Skeletal muscle satellite cell (primary cell): ENCODE data around the gene CHIC2. TPM values are rescaled to one million over a fixed set of nuclear protein-coding genes. Genes with fewer than 3 reads are reported as not detected.
"Not testable (repeated sequence)": the region's sequence is repeated elsewhere in the genome, so short reads cannot be mapped to it uniquely, and the experiment has no call there.

Source experiments
- H3K27me3 ChIP-seq: 2 replicates; pipeline ENCODE4 v1.7.0; 2013; ENCODE audit warnings: low read length; ENCODE audit not compliant: control insufficient read depth, insufficient read depth
- H3K36me3 ChIP-seq: 2 replicates; pipeline ENCODE4 v1.7.0; 2013; ENCODE audit warnings: mild to moderate bottlenecking, control low read depth, low read length; ENCODE audit not compliant: insufficient read depth
- H3K4me1 ChIP-seq: 2 replicates; pipeline ENCODE4 v1.7.0; 2013; ENCODE audit warnings: low read length; ENCODE audit not compliant: control insufficient read depth, insufficient read depth
- H3K4me2 ChIP-seq: 2 replicates; pipeline ENCODE4 v1.7.0; 2013; ENCODE audit warnings: mild to moderate bottlenecking, low read length
- H3K4me3 ChIP-seq: 2 replicates; pipeline ENCODE4 v1.7.0; 2013; ENCODE audit warnings: low read length
- H3K9ac ChIP-seq: 2 replicates; pipeline ENCODE4 v1.7.0; 2013; ENCODE audit warnings: mild to moderate bottlenecking, low read depth, low read length, moderate library complexity
- H3K9me3 ChIP-seq: replicated peaks from 2 replicates; pipeline ENCODE4 v1.7.0; 2013; ENCODE audit warnings: mild to moderate bottlenecking, control low read depth, low read length
- total RNA-seq: library from RNA; depleted of rRNA; stranded (reverse); fragments of >200 nt; gene quantifications from 2 replicates; pipeline ENCODE4 v1.2.3, GENCODE V29; 2012; rRNA removed

Gene CHIC2
- 35.2 and 49.1 TPM in 2 replicates for total RNA-seq

DNA sequence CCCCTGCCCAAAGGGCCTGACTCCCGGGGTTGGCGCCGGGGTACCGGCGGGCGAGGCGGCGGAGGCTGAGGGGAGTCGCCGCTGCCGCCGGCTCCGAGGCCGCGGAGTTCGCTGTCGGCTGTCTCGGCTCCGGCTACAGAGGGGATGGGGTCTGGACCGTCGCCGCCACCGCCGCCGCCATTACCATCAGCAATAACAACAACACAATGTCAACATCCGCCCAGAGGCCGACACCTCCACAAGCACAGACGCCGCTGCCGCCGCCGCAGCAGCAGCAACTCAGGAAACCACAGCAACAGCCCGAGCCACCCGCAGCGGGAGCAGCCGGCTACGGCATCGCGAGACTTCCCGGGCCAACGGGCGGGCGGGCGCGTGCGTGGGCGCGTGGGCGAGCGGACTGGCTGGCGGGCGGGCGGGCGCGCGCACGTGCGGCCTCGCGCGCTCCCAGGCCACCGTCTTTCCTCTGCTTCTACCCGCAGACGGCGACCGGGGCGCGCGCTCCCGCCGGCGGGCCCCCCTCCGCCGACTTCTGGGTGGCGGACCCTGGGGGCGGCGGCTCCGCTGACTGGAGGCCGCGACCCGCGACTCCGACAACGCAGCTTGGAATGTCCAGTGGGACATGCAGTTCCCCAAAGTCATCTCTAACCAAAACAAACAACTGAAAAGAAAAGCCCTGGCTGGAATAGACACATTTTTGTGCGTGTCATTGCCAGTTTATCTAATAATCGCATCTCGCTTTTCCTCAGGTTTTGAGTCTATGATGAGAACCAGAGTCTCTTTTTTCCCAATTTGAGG is at the start of gene CHIC2:
Gene CHIC2 (minus strand): TSS at position 289 of the 795 bp plus-strand sequence. CDS start 305 bp downstream, outside the sequence.
- no peaks in the 10 kb centered on the region for H3K27me3 ChIP-seq
- H3K9ac ChIP-seq = peak within 1 kb of the TSS; percentile 99
- H3K36me3 ChIP-seq = no peaks in the 10 kb centered on the region
- peak within 1 kb of the TSS; percentile 81 for H3K4me3 ChIP-seq
- H3K9me3 ChIP-seq = no peaks in the 10 kb centered on the region
- peaks cover 53% of the 10 kb centered on the region for H3K4me1 ChIP-seq
- H3K4me2 ChIP-seq = peak within 1 kb of the TSS; percentile 88

DNA sequence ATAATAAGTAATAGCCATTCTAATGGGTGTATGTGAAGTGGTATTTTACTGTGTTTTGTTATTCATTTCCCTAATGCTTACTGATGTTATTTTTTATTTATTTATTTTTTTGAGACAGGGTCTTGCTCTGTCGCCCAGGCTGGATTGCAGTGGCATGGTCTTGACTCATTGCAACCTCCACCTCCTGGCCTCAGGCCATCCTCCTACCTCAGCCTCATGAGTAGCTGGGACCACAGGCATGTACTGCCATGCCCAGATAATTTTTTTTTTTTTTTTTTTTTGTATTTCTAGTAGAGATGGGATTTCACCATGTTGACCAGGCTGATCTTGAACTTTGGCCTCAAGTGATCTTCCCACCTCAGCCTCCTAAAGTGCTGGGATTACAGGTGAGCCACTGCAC is 48.8 kb upstream of the CHIC2 start:
- not testable (repeated sequence) for H3K9me3 ChIP-seq

DNA sequence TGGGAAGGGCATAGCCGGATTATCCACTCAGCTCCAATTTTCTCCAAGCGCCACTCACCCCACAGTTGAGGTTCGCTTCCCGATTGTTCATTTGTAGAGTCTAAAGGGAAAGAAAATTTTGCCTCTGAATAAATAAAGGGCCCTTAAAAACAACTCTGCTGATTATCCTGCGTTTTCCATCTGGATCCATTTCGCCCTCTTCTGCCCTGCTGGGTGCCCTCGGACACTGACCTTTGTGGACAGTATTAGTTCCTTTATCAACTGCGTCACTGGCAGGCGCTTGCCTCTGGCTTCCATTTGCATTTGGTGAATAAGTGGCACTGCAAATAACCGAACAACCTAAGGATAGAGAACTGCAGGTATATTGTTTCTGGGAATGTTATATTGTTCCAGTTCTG is 45.6 kb upstream of the CHIC2 start:
- peaks cover 7% of the 10 kb centered on the region for H3K4me1 ChIP-seq
- H3K4me3 ChIP-seq = no peak overlapping the region
- no peak overlapping the region for H3K9ac ChIP-seq
- peaks cover 35% of the 10 kb centered on the region for H3K27me3 ChIP-seq
- H3K9me3 ChIP-seq = no peaks in the 10 kb centered on the region
- no peaks in the 10 kb centered on the region for H3K36me3 ChIP-seq
- H3K4me2 ChIP-seq = peak overlapping the region; percentile 55

More for the DNA sequence above, 48.8 kb upstream of the CHIC2 start:
- H3K4me2 ChIP-seq, H3K36me3 ChIP-seq, H3K4me1 ChIP-seq, H3K4me3 ChIP-seq, H3K9ac ChIP-seq: not testable (repeated sequence)
- H3K27me3 ChIP-seq = peaks cover 22% of the 10 kb centered on the region

DNA sequence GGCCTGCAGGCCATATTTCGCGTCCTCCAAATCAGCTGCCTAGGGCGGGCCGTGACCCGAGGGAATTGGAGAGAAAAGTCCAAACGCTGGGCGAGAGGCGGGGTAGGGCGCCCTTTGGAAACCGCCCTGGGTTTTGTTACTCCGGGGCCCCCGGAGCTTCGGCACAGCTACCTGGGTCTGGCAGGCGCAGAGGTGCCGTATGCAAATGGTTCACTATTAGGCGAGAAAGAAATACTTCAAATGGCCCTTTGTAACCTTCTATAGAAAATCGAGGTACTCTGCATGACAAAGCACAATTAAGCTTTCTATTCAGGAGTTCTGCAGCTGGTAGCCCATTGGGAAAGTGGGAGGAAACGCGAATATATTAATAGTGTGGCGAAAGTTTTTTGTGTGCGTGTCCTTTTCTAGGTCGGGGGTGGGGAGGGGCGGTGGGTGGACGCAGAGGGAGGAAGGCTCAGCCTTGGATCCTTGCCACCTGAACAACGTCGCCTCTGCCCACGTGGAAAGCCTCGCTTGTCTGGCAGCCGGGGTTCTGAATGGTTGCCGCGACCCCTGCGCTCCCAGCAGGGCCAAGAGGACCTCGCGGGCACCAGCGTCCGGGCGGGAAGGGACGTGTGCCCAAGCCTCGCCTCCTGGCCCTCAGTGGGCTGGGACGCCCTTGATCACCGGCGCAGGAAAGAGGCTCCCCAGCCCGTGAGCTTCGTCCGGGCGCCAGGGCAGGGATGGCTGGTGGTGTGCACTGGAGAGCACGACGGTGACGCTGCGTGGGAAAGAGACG is 45.0 kb upstream of the CHIC2 start:
- Histone ChIP-seq H3K9ac (no peak overlapping the region), H3K4me2 (peak overlapping the region; percentile 55), H3K9me3 (no peaks in the 10 kb centered on the region), H3K27me3 (peaks cover 38% of the 10 kb centered on the region), H3K36me3 (no peaks in the 10 kb centered on the region), H3K4me3 (peak overlapping the region; percentile 31), H3K4me1 (peaks cover 7% of the 10 kb centered on the region)

DNA sequence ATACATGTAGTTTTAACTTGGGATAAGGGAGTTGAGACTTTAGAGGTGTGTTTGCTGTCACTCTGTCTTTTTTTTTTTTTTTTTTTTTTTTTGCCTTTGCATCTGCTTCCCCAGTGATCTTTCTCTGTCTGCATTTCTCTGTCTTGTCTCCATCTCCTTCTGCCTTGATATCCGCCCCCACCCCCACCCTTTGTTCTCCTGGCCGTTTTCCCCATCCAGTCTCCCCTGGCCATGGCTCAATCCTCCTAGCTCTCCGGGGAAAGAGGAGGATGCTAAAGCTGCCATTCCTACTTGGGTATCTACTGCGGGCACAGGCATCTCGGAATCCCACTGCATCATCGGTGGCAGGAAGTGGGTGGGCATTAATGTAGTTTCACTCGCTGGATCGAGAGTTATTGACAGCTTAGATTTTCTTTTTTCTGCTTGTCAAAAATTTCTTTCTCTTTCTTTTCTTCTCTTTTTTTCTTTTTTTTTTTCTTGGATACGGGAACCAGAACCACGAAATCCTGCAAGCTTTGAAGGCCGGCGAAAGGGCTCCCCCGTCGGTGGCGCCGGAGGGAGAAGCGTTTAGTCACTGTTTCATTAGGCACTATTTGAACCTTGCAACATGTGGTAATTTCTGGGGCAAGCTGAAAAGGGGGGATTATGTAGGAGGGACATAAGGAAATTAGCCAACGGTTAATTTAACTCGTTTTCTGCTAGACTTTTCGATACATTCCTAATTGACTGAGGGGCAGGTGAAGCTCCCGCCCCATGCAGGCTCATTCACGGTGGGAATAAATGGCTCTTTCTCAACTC is 43.7 kb upstream of the CHIC2 start:
- peaks cover 41% of the 10 kb centered on the region for H3K27me3 ChIP-seq

DNA sequence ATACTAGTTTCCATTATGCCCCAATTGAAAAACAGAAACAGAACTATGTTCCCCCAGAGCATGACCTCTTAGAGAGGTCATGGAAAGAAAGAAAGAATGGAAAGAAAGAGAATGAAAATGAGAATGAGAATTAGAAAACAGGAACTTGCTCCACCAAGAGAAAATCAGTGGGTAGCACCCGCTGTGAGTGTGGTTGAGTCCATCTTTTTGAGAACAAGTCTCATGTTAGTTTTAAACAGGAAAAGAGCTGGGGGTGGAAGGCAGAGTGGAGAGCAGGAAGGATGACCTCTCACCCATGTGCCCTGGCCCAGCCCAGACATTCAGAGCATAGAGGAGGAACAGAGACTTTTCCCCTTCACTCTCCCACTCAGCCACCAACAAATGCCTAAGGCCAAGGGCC is 40.5 kb upstream of the CHIC2 start:
- H3K4me1 ChIP-seq = peaks cover 22% of the 10 kb centered on the region
- H3K4me3 ChIP-seq = no peak overlapping the region
- no peak overlapping the region for H3K9ac ChIP-seq
- no peak overlapping the region for H3K4me2 ChIP-seq
- H3K36me3 ChIP-seq = no peaks in the 10 kb centered on the region
- H3K27me3 ChIP-seq = peaks cover 64% of the 10 kb centered on the region
- H3K9me3 ChIP-seq = no peaks in the 10 kb centered on the region

More for the DNA sequence above, 43.7 kb upstream of the CHIC2 start:
- Histone ChIP-seq H3K36me3 (no peaks in the 10 kb centered on the region), H3K4me1 (peaks cover 12% of the 10 kb centered on the region), H3K9ac (no peak overlapping the region), H3K4me3 (no peak overlapping the region), H3K9me3 (no peaks in the 10 kb centered on the region), H3K4me2 (no peak overlapping the region)

DNA sequence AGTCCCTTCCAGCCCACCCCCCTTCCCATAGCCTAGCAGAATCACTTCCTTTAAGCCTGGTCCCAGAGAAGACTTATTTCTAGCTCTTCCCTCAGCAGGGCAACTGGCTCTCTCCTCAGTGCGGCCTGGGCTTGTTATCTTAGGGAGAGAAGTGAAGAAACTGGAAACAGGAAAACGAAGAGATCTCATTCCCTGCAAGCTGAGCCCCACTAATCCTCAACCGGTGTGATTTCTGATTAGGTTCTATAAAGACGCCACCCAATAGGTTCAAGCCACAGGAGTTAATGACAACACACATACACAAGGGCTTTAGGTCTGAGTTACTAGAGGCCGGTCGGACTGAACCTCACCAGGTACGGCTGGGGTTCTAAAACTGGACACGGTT is 38.8 kb upstream of the CHIC2 start:
- H3K27me3 ChIP-seq = peaks cover 67% of the 10 kb centered on the region
- peak overlapping the region; percentile 23 for H3K4me3 ChIP-seq
- H3K9me3 ChIP-seq = no peaks in the 10 kb centered on the region
- H3K4me2 ChIP-seq = peak overlapping the region; percentile 66
- no peak overlapping the region for H3K9ac ChIP-seq
- H3K4me1 ChIP-seq = peaks cover 24% of the 10 kb centered on the region
- no peaks in the 10 kb centered on the region for H3K36me3 ChIP-seq

DNA sequence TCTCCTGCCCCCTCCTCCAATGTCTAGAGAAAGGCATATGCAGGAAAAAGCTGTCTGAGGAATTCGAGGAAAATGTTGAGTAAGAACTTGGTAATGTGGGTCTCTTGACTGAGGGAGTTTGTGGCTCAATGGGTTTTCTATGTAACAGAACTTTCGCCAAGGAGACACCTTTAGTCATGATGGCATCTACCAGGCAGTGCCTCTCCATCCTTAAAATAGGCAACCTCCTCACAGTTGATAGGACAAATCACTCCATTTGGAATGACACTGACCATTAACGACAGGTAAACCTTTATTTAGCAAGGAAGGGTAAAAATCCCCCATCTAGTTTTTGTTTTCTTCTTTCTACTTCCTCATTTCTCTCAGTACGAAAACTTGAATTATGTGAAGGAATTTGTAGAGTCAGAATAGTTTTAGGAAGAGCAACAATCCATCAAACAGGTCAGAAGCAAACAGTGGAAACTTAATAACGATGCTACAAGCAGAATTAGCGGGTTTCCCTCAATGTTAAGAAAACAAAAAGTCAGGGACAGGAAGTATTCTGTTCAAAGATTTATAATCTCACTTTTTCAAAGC is 38.2 kb upstream of the CHIC2 start:
- Histone ChIP-seq H3K9ac (no peak overlapping the region), H3K36me3 (no peaks in the 10 kb centered on the region), H3K4me1 (peaks cover 24% of the 10 kb centered on the region), H3K4me3 (no peak overlapping the region), H3K27me3 (peaks cover 73% of the 10 kb centered on the region), H3K9me3 (no peaks in the 10 kb centered on the region), H3K4me2 (no peak overlapping the region)

DNA sequence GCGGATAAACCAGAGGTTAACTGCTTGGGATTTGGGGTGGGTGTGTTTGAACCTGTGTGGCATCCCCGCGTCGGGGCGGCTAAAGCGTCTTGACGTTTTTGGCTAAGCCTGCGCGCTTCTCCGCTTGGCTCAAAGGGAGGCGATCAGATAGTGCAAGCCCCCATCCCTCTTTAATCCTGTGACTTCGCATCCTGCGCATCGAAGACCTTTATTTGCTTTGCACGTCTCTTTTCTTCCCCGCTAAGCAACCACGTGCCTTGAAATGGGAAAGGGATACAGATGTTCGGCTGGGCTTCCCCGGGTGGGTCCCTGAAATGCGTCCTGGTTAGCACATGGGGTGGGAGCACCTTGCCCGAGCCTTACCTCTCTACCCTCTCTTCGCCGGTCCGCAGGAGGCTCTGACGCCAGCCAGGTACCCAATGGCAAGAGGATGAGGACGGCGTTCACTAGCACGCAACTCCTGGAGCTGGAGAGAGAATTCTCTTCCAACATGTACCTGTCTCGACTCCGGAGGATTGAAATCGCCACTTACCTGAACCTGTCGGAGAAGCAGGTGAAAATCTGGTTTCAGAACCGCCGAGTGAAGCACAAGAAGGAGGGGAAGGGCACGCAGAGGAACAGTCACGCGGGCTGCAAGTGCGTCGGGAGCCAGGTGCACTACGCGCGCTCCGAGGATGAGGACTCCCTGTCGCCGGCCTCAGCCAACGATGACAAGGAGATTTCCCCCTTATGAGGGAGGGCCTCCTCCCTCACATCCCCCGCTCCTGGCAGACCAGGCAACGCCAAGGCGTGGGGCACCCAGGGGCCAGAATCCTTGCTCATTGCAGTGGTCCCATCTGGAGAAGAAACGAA is 37.0 kb upstream of the CHIC2 start:
- Histone ChIP-seq H3K27me3 (peaks cover 80% of the 10 kb centered on the region), H3K4me1 (peaks cover 24% of the 10 kb centered on the region), H3K4me3 (peak overlapping the region; percentile 63)

DNA sequence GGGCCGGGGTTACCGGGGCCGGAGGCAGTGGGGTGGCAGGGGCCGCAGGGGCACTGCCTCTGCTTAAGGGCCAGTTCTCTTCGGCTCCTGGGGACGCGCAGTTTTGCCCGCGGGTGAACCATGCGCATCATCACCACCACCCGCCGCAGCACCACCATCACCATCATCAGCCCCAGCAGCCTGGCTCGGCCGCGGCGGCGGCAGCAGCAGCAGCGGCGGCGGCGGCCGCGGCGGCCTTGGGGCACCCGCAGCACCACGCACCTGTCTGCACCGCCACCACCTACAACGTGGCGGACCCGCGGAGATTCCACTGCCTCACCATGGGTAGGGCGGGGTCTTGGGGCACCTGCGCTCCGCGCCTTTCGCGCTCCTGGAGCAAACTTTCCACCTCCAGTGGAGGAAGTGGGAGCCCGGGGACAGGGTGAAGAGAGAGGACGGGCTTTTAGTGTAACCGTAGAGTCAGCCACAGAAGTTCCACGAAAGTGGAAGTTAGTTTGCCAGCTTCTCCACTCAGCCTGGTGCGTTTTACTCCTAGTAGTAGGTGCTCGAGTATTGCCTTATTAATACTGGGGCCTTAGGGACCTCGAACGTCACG is 36.3 kb upstream of the CHIC2 start:
- H3K9me3 ChIP-seq = no peaks in the 10 kb centered on the region
- H3K4me2 ChIP-seq = peak overlapping the region; percentile 92
- peaks cover 83% of the 10 kb centered on the region for H3K27me3 ChIP-seq
- peak overlapping the region; percentile 63 for H3K4me3 ChIP-seq
- no peaks in the 10 kb centered on the region for H3K36me3 ChIP-seq
- no peak overlapping the region for H3K9ac ChIP-seq
- peaks cover 24% of the 10 kb centered on the region for H3K4me1 ChIP-seq

More for the DNA sequence above, 37.0 kb upstream of the CHIC2 start:
- Histone ChIP-seq H3K36me3 (no peaks in the 10 kb centered on the region), H3K9me3 (no peaks in the 10 kb centered on the region), H3K9ac (no peak overlapping the region), H3K4me2 (peak overlapping the region; percentile 92)
